Measurements from ENCODE around the gene FGFR2.

GRCh38 chr10:121444520-121445165, 153.6 kb downstream of the FGFR2 start:
- TF ChIP-seq, protein P1, sequence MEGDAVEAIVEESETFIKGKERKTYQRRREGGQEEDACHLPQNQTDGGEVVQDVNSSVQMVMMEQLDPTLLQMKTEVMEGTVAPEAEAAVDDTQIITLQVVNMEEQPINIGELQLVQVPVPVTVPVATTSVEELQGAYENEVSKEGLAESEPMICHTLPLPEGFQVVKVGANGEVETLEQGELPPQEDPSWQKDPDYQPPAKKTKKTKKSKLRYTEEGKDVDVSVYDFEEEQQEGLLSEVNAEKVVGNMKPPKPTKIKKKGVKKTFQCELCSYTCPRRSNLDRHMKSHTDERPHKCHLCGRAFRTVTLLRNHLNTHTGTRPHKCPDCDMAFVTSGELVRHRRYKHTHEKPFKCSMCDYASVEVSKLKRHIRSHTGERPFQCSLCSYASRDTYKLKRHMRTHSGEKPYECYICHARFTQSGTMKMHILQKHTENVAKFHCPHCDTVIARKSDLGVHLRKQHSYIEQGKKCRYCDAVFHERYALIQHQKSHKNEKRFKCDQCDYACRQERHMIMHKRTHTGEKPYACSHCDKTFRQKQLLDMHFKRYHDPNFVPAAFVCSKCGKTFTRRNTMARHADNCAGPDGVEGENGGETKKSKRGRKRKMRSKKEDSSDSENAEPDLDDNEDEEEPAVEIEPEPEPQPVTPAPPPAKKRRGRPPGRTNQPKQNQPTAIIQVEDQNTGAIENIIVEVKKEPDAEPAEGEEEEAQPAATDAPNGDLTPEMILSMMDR (IDR thresholded peaks at IDR 0.05): no peak
- TF ChIP-seq POLR2A (IDR thresholded peaks at IDR 0.05): no peak
